HG03066 (cell line): ENCODE measurements around the gene JOSD2.

ENCODE experiments used
- ATAC-seq: cut with Tn5 transposase; IDR thresholded peaks from one replicate; pipeline ENCODE4 v1.9.1; 2021; ENCODE audit warnings: low read depth; ENCODE audit not compliant: unreplicated experiment

JOSD2 gene

GRCh38 chr19:50514346-50515167 is 3.6 kb upstream of the JOSD2 start:
- no peak for ATAC-seq

DNA sequence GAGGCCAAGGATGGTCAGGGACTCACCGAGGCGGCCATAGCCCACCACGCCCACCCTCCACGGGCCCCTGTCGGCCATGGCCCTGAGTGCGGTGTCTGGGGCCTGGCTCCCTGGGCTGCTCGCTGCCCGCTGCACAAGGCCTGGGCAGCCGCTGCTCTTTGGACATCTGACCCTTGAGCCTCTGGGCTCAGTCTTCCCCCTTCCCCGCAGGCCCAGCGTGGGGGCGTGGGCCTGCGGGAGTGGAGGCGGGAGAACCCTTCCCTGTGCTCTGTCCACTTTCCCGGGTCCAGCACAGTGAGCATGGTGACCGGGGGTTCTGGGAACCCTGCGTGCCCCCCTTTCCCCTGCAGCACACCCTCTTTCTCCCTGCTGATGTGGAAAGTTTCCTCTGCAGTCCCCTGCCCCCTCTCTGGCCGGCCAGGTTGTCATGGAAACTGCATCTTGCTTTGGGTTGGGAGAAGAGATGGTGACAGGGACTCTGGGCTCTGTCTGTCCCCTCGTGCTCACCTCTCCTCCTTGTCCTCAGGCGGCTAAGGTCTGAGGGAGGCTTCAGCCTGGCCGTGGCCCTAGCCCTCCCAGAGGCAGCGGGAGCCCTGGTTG is 2.9 kb upstream of the JOSD2 start, which contains the start of gene ASPDH:
Gene ASPDH (minus strand): TSS at position 168 of the 600 bp plus-strand sequence. CDS start 90 bp downstream, at position 78.
- ATAC-seq = no peak

GRCh38 chr19:50512999-50513745 is 2.2 kb upstream of the JOSD2 start:
- no peak for ATAC-seq

DNA sequence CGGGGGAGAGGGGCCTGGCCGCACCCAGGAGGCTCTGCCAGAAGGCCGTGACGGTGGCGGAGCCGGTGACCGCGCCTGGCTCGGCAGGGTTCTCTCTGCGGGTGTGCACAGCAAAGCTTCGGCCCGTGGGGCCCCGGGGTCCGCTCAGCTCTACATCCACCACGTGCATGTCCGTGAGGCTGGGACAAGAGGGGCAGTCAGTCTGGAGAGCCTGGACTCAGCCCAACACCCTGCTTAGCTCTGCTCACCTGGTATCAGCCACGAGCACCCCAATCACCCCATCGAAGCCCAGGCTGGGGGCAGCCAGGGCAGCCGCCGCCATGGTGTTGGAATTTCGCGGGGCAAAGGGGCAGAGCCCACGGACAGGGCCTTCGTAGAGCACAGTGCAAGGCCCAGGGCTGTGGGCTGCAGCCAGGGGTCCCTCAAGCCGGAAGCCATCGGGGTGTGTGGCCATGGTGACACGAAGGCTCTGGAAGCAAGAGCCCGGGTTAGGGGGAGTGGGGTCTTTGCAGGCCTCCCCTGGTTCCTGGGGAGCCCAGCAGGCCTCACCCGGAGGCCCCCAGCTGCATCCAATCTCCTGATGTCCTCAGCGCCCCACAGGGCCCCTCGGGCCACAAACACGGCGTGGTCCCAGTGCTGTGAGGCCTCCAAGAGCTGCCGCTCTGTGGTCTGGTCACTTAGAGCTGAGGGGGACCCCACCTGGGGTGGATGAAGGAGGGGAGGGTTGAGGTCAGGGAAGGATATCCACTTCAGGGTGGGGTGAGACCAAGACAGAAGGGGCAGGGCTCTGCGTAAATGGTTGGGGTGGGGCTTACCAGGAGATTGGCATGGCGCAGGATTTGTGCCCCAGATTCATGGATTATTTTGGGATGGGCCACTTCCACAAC is 1.4 kb upstream of the JOSD2 start:
- no peak for ATAC-seq

- ATAC-seq = no peak
Measured at GRCh38 chr19:50510700-50511068, 307 bp downstream of the JOSD2 start.

DNA sequence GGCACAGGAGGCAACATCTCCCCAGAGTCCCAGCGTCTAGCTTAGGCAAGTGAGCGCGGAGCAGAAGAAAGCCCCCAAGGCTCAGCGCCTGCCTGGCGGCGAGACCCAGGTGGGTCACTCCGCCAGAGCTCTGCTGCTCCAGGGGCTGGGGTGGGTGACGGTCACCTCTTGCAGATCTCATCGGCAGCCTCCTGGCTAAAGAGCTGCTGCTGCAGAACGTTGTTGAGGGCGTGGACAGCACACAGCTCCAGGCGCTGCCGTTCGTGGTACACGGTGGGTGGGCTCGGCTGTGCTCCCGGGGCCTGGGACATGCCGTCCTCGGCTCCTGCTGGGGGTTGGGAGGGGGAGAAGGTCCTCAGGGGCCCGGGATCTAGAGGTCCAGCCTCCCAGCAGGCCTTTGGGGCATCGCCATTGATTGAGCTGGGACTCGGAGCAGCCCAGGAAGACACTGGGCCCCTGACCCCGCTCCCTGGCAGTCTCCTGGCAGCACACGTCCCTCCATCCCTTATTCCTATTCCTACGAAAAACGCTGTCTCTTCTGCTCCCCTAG is 795 bp downstream of the JOSD2 start:
- ATAC-seq = no peak

DNA sequence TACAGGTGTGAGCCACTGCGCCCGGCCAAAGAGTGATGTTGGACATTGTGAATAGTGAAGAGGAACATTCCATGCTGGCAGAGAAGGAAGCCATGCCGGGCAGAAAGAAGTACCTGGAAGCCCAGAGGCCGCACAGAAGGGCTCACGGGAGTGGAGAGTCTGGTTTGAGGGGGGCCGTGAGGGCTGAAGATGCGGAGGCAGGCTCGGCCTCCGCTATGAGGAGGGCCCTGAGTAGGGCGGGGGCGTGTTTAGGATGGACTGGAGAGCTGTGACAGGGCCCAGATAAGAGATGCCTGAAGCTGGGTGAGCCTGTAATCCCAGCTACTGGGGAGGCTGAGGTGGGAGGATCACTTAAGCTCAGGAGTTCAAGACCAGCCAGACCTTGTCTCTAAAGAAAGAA is 1.6 kb downstream of the JOSD2 start:
- no peak for ATAC-seq

DNA sequence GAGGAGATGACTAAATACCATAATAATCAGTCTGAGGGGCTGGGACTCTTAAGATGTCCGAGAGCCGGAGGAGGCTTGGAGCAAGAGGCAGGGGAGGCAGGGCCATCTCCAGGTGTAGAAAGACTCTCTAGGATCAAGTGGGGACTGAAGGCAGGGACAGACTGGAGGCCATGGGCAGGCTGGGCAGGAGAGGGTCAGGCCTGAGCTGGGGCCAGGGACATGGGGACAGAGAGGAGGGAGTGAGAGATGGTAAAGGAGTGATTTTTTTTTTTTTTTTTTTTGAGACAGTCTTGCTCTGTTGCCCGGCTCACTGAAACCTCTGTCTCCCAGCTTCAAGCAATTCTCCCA is 2.2 kb downstream of the JOSD2 start:
- no peak for ATAC-seq

- ATAC-seq = no peak
Measured at GRCh38 chr19:50507376-50507775, 3.6 kb downstream of the JOSD2 start.

DNA sequence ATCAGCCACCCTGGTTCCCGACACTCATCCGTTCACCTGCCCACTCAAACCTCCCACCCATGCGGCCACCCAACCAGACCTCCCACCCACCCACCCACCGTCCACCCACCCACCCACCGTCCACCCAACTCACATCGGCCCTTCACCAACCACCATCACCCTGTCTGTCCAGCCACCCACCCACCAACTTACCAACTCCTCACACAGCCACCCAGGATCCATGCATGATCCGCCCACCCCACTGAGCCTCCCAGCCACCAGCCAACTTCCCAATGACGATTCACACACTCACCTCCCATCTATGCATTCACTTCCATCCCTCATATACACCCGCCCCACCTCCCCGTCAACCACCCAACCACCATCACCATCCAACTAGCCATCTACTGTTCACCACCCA is 4.3 kb downstream of the JOSD2 start:
- no peak for ATAC-seq

- ATAC-seq = no peak
Measured at GRCh38 chr19:50505856-50506611, 5.0 kb downstream of the JOSD2 start.

DNA sequence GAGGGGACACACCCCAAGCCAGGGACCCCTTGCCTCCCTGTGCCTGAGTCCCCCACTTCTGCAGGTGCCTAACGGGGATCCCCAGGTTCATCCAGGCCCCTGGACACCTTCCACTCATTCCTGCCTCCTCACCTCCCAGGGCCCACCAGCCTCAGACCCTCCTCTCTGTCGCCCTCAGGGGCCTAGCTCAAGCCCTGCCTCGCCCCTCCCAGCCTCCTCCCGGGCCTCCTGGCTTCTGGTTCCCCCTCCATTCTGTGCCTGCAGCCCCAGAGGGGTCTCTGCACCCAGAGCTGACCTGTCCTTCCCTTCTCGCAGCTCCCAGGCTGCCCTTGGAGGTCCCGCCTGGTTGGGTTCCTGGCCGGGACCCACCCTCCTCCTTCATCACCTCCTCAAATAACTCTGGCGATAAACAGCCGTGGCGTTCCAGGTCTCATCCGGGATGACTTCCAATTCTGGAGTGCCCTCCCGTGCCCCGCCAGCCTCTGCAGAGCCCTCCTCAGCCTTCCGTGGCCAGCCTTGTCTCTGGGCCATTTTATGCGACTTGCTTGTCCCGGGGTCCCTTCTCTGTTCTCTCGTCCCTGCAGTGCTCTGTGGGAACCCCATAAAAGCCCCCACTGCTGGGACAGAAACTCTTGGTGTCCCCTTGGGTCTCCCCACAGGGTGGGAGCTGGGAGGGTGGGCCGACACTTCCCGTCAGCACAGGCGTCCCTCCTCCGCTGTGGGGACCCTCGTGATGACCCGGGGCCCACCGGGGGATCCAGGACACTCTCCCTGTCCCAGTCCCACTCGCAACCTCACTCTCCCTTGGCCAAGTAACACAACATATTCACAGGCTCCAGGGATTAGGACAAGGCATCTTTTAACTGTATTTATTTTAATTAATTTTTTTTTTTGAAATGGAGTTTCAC is 9.2 kb downstream of the JOSD2 start:
- no peak for ATAC-seq

GRCh38 chr19:50501186-50501567 is 9.8 kb downstream of the JOSD2 start:
- ATAC-seq = no peak

GRCh38 chr19:50500753-50501151 is 10.2 kb downstream of the JOSD2 start:
- no peak for ATAC-seq

- no peak for ATAC-seq
Measured at GRCh38 chr19:50500060-50500752, 10.8 kb downstream of the JOSD2 start.

- ATAC-seq = no peak
Measured at GRCh38 chr19:50498219-50499056, 12.6 kb downstream of the JOSD2 start.

GRCh38 chr19:50497022-50497405 is 14.0 kb downstream of the JOSD2 start:
- no peak for ATAC-seq
